IMR-90 (cell line): ENCODE measurements around the gene RAD51B. TPM values are rescaled to one million over a fixed set of nuclear protein-coding genes. Genes with fewer than 3 reads are reported as not detected.
A peak's percentile ranks its signal among the peaks of the same experiment; 100 is the strongest.

Experiments
- ATAC-seq: fragments of 200-7000 bp; cut with Tn5 transposase; 2 replicates; pipeline ENCODE4 v1.9.1; 2020; ENCODE audit warnings: low read depth, mild to moderate bottlenecking, moderate library complexity
- BruUV-seq: library from RNA; stranded (reverse); fragments of 400-500 nt; replicated peaks from 2 replicates; lab custom pipeline; 2021; lab: Mats Ljungman, UMichigan
- CTCF ChIA-PET: fragments of 300-600 bp; formaldehyde crosslinking; extraction: SDS; loops from one replicate; lab custom pipeline; 2021; ENCODE audit warnings: antibody characterized with exemption; lab: Yijun Ruan, JAX
- POLR2A ChIA-PET: fragments of 300-600 bp; sonication (Branson Sonifier 250); formaldehyde crosslinking; loops from one replicate; lab custom pipeline; 2022; ENCODE audit warnings: antibody characterized with exemption; ENCODE audit not compliant: unreplicated experiment; lab: Charles Lee
- DNase-seq: peaks from one replicate; pipeline ENCODE4 v3.0.0; 2013
- H2AFZ ChIP-seq: replicated peaks from 2 replicates; pipeline ENCODE3; 2013; ENCODE audit warnings: low read length, mild to moderate bottlenecking; ENCODE audit not compliant: poor library complexity
- H2AK5ac ChIP-seq: 2 replicates; pipeline ENCODE4 v1.6.1; 2013; ENCODE audit warnings: low read depth, low read length, inconsistent platforms
- H2AK9ac ChIP-seq: replicated peaks from 2 replicates; pipeline ENCODE3; 2013; ENCODE audit warnings: mild to moderate bottlenecking, low read depth, low read length, moderate library complexity; ENCODE audit not compliant: poor library complexity
- H2BK120ac ChIP-seq: 2 replicates; pipeline ENCODE4 v1.6.1; 2013; ENCODE audit warnings: low read depth, low read length, inconsistent platforms
- H2BK15ac ChIP-seq: 3 replicates; pipeline ENCODE4 v1.6.1; 2013; ENCODE audit warnings: low read depth, low read length, inconsistent platforms
- H2BK20ac ChIP-seq: 2 replicates; pipeline ENCODE4 v1.6.1; 2013; ENCODE audit warnings: low read depth, mild to moderate bottlenecking, inconsistent platforms, low read length, moderate library complexity
- H2BK5ac ChIP-seq: 2 replicates; pipeline ENCODE4 v1.6.1; 2013; ENCODE audit warnings: mild to moderate bottlenecking, low read depth, low read length, inconsistent platforms; ENCODE audit not compliant: poor library complexity, severe bottlenecking
- H3K14ac ChIP-seq: replicated peaks from 2 replicates; pipeline ENCODE4 v1.6.1; 2013; ENCODE audit warnings: low read depth, low read length, inconsistent platforms
- H3K18ac ChIP-seq: 2 replicates; pipeline ENCODE4 v1.6.1; 2013; ENCODE audit warnings: low read depth, low read length, control low read depth
- H3K23ac ChIP-seq: 2 replicates; pipeline ENCODE4 v1.6.1; 2013; ENCODE audit warnings: low read depth, low read length, inconsistent platforms
- H3K27ac ChIP-seq: 2 replicates; pipeline ENCODE4 v1.5.1; 2013; ENCODE audit warnings: mild to moderate bottlenecking, control low read depth, low read length; ENCODE audit not compliant: insufficient read depth
- H3K27me3 ChIP-seq: 2 replicates; pipeline ENCODE4 v1.6.1; 2013; ENCODE audit warnings: low read length; ENCODE audit not compliant: control insufficient read depth, insufficient read depth
- H3K36me3 ChIP-seq: 2 replicates; pipeline ENCODE4 v1.6.1; 2013; ENCODE audit warnings: low read length, mixed read lengths; ENCODE audit not compliant: control insufficient read depth, insufficient read depth
- H3K4ac ChIP-seq: 2 replicates; pipeline ENCODE4 v1.6.1; 2013; ENCODE audit warnings: low read depth, low read length, inconsistent platforms
- H3K4me1 ChIP-seq: 2 replicates; pipeline ENCODE4 v1.6.1; 2013; ENCODE audit warnings: low read length, mixed read lengths; ENCODE audit not compliant: control insufficient read depth, insufficient read depth
- H3K4me2 ChIP-seq: 2 replicates; pipeline ENCODE4 v1.6.1; 2013; ENCODE audit warnings: low read depth, mild to moderate bottlenecking, control low read depth, low read length, moderate library complexity
- H3K4me3 ChIP-seq: 2 replicates; pipeline ENCODE4 v1.5.1; 2013; ENCODE audit warnings: low read depth, mild to moderate bottlenecking, control low read depth, low read length, moderate library complexity; ENCODE audit not compliant: insufficient read depth
- H3K56ac ChIP-seq: 2 replicates; pipeline ENCODE4 v1.6.1; 2013; ENCODE audit warnings: low read length, inconsistent platforms; ENCODE audit not compliant: insufficient read depth; ENCODE audit errors: extremely low read depth
- H3K79me1 ChIP-seq, 2 experiments: 2 replicates each; pipeline ENCODE4 v1.6.1; 2013; ENCODE audit warnings: low read length in 2 of 2, inconsistent platforms in 1 of 2, low read depth in 1 of 2
- H3K9ac ChIP-seq: 2 replicates; pipeline ENCODE4 v1.6.1; 2013; ENCODE audit warnings: low read depth, low read length, control low read depth
- H3K9me1 ChIP-seq: 2 replicates; pipeline ENCODE4 v1.6.1; 2013; ENCODE audit warnings: low read length, inconsistent platforms; ENCODE audit not compliant: insufficient read depth
- H3K9me3 ChIP-seq: 2 replicates; pipeline ENCODE4 v1.6.1; 2013; ENCODE audit warnings: low read length; ENCODE audit not compliant: control insufficient read depth, insufficient read depth
- H4K20me1 ChIP-seq: 2 replicates; pipeline ENCODE4 v1.6.1; 2013; ENCODE audit warnings: low read length, inconsistent platforms; ENCODE audit not compliant: insufficient read depth
- H4K5ac ChIP-seq: 2 replicates; pipeline ENCODE4 v1.6.1; 2013; ENCODE audit warnings: mild to moderate bottlenecking, low read depth, low read length, control low read depth
- H4K8ac ChIP-seq, 2 experiments: 2 replicates each; pipeline ENCODE4 v1.6.1; 2013; ENCODE audit warnings: low read depth in 2 of 2, low read length in 2 of 2, control low read depth in 1 of 2, inconsistent platforms in 1 of 2
- H4K91ac ChIP-seq: 2 replicates; pipeline ENCODE4 v1.6.1; 2013; ENCODE audit warnings: low read depth, low read length, inconsistent platforms; ENCODE audit not compliant: insufficient read depth
- CEBPB ChIP-seq: IDR thresholded peaks from 2 replicates; pipeline ENCODE4 v1.6.1; 2012; ENCODE audit warnings: low read depth, low read length, improper control_type of control experiment
- MAZ ChIP-seq: IDR thresholded peaks from 2 replicates; pipeline ENCODE4 v1.6.1; 2012; ENCODE audit warnings: low read depth, mild to moderate bottlenecking, low read length, improper control_type of control experiment, moderate library complexity, borderline replicate concordance
- RFX5 ChIP-seq: IDR thresholded peaks from 2 replicates; pipeline ENCODE4 v1.8.0; 2012; ENCODE audit warnings: low read depth, mild to moderate bottlenecking, low read length, moderate library complexity
- WGBS, 2 experiments: methylation state at CpG; one replicate each; pipeline versions ENCODE4 v1.1.5 to v1.1.7; 2013; ENCODE audit warnings: missing lambda C conversion rate in 2 of 2; ENCODE audit not compliant: insufficient read length in 1 of 2; ENCODE audit errors: extremely low coverage in 2 of 2; 5-methylcytosine and 5-hydroxymethylcytosine counted together
- dilution Hi-C: fragments of 300-500 bp; cut with HindIII; formaldehyde crosslinking; loops from one replicate; pipeline ENCODE4 v1.14.3; 2018; ENCODE audit warnings: low sequenced_read_pairs; ENCODE audit not compliant: unreplicated experiment
- in situ Hi-C: fragments of 300-500 bp; cut with MboI; formaldehyde crosslinking; loops from 3 replicates; pipeline ENCODE4 v1.14.3; 2019; ENCODE audit warnings: low sequenced_read_pairs, inconsistent platforms, mixed read lengths
- intact Hi-C: fragments of 100-400 bp; cut with micrococcal nuclease; formaldehyde crosslinking; loops from 2 replicates; pipeline ENCODE4 v1.10.0; 2022
- polyA plus RNA-seq, 3 experiments: library from polyadenylated mRNA; depleted of rRNA; stranded (reverse); fragments of >200 nt; gene quantifications; 2 replicates each; pipeline ENCODE4 v1.2.3, GENCODE V29; 2012; ENCODE audit warnings: low replicate concordance in 1 of 3
- total RNA-seq: library from RNA; depleted of rRNA; stranded (reverse); fragments of >200 nt; gene quantifications from 2 replicates; pipeline ENCODE4 v1.2.3, GENCODE V29; 2012

RAD51B gene
- total and polyA plus RNA-seq, 2 of the 4 experiments (the other 2 are of a cell fraction), result 5.1 to 18.8 TPM

GRCh38 chr14:68384335-68384734 is 564.8 kb downstream of the RAD51B start:
- no TSS peak for BruUV-seq
- H4K8ac ChIP-seq, result 0 out of 4 replicates have a peak overlapping the region, but pooled peaks of 1 of the 2 experiments have one; percentile 3
- no peak overlapping the region for H3K4me3 ChIP-seq
- dilution Hi-C loops (no loop called here), in situ Hi-C loops (no loop called here), intact Hi-C loops (no loop called here)
- peak overlapping the region; percentile 60 for H2AK9ac ChIP-seq
- peak overlapping the region; percentile 37 for H3K14ac ChIP-seq
- no peak for DNase-seq
- 0 out of 2 replicates have a peak overlapping the region, but pooled peaks have one; percentile 21 for H2BK20ac ChIP-seq
- ChIA-PET CTCF (interaction anchor here (0.7 kb wide), 1 partner anchor 10 kb away, joined by 4 read pairs; no protein-coding TSS in a partner anchor), POLR2A (no interaction called here)
- peak overlapping the region; percentile 36; the same call in 1 of the 2 replicates for H3K4ac ChIP-seq
- no peaks in the 10 kb centered on the region for H4K20me1 ChIP-seq
- TF ChIP-seq RFX5 (no peak), CEBPB (peak; percentile 94), MAZ (no peak)
- no peak overlapping the region for H2BK120ac ChIP-seq
- no peaks in the 10 kb centered on the region for H3K36me3 ChIP-seq
- H2BK15ac ChIP-seq, result no peak overlapping the region
- H4K5ac ChIP-seq, result no peak overlapping the region
- no peak for ATAC-seq
- no peak overlapping the region for H3K18ac ChIP-seq
- H3K9ac ChIP-seq, result no peak overlapping the region
- no peaks in the 10 kb centered on the region for H3K9me3 ChIP-seq
- no peaks in the 10 kb centered on the region for H3K79me1 ChIP-seq
- peak overlapping the region; percentile 4; the same call in 1 of the 2 replicates for H3K27ac ChIP-seq
- no peak overlapping the region for H2AK5ac ChIP-seq
- H4K91ac ChIP-seq, result no peak overlapping the region
- H3K4me1 ChIP-seq, result peaks cover 6% of the 10 kb centered on the region; the same call in 1 of the 2 replicates
- no peaks in the 10 kb centered on the region for H3K27me3 ChIP-seq
- no peak overlapping the region for H3K4me2 ChIP-seq
- WGBS, 2 experiments, result no CpG with 5 or more reads among the region's 6 CpGs
- H2AFZ ChIP-seq, result peak overlapping the region; percentile 5
- peaks cover 6% of the 10 kb centered on the region for H3K9me1 ChIP-seq
- H2BK5ac ChIP-seq, result no peak overlapping the region
- peak overlapping the region; percentile 23; the same call in 1 of the 2 replicates for H3K23ac ChIP-seq
- H3K56ac ChIP-seq, result no peak overlapping the region
